Activated CD4-positive, CD25-positive, alpha-beta regulatory T cell treated with anti-CD3 and anti-CD28 coated beads, Interleukin-2, amount 50 U/mL, for 16 hours (primary cell): ENCODE data around the gene PLEKHA1.

Experiments
- DNase-seq: peaks from one replicate; pipeline ENCODE4 v3.0.0-alpha.2; 2020; ENCODE audit warnings: low read depth, low spot score

Gene PLEKHA1

DNA sequence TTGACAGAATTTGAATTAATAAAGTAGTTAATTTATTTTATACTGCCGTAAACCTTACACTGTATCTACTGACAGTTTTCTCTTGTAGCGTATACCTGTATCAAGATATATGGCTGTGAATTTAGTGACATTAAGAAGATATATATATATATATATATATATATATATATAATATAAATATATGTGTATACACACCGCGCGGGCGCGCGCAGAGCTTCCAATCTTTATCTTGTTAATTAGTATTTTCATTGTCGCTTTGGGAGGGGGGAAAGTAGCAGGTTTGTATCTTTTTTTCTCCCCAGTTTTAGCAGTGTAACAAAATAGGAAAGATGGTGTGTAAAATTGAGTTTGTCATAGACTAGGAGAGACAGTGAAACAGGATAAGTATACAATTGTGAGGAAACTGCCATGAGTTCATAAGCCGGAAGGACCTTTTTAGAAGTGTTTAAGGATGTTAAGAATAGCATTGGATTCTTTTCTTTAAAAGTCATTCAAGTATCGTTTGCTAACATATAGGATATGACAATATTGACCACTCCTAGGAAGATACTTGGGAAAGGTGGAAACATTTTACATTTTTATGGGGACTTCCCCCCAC lies 2.0 kb downstream of the PLEKHA1 start:
- DNase-seq: no peak

- no peak for DNase-seq
These were observed 4.5 kb downstream of the PLEKHA1 start for GRCh38 chr10:122379041-122379440.

- DNase-seq: no peak
These were observed 5.0 kb downstream of the PLEKHA1 start for GRCh38 chr10:122379537-122379936.

- no peak for DNase-seq
These were observed 6.2 kb downstream of the PLEKHA1 start for GRCh38 chr10:122380703-122381102.

- no peak for DNase-seq
These were observed 7.2 kb downstream of the PLEKHA1 start for GRCh38 chr10:122381680-122382079.

DNA sequence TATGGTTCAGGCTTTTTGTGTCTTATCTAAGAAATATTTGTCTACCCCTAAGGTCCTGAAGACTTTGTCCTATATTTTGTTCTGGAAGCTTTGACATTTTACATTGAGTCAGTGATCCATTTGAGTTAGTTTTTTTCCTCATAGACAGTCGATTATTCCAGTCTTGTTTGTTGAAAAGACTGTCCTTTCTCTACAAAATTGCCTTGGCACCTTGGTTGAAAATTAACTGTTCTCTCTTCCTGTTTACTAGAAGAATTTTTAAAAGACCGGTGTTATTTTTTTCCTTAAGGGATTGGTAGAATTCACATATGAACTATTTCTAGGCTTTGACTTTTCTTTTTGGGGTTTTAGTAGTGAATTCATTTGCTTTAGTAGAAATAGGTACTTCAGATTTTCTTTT lies 12.0 kb downstream of the PLEKHA1 start:
- no peak for DNase-seq

GRCh38 chr10:122387572-122387971 lies 13.1 kb downstream of the PLEKHA1 start:
- no peak for DNase-seq

- no peak for DNase-seq
These were observed 13.9 kb downstream of the PLEKHA1 start for GRCh38 chr10:122388287-122388997.

DNA sequence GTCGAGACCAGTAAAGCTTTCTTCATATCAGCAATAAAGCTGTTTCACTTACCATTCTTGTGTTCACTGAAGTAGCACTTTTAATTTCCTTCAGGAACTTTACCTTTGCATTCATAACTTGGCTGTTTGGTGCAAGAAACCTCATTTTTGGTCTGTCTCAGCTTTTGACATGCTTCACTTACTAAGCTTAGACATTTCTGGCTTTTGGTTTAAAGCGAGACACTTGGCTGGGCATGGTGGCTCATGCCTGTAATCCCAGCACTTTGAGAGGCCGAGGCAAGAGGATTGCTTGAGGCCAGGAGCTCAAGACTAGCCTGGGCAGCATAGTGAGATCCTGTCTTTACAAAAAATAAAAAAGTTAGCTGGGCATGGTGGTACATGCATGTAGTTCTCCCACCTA lies 15.8 kb downstream of the PLEKHA1 start:
- DNase-seq: no peak

DNA sequence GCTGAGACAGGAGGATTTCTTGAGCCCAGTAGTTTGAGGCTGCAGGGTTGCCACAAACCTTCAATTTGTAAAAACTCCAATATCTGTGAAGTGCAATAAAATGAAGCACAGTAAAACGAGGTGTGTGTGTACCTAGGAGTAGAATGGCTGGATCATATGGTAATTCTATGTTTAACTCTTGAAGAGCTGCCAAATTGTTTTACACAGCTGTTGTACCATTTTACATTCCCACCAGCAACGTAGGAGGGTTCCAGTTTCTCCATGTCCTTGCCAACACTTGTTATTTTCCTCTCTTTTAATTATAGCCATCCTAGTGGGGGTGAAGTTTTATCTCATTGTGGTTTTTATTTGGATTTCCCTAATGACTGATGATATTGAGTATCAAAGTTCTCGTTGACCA lies 16.2 kb downstream of the PLEKHA1 start:
- DNase-seq: no peak

- no peak for DNase-seq
These were observed 17.4 kb downstream of the PLEKHA1 start for GRCh38 chr10:122391875-122392274.

DNA sequence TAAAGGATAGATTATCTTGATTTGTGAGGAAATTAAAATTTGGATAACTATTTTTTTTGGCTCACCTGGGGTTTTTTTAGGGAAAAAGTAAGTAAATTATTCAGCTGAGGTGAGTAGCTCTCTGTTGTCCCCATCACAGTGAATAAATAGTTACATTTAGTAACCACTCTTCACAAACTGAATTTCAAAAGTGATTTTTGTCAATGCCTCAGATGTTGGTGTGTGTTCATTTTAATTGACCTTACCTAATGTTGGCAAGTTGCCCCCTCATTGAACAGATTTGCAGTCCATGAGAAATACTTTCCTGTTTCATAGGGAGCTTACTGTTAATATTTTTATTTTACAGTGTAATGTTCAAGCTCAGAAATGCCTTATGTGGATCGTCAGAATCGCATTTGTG lies 18.3 kb downstream of the PLEKHA1 start:
- DNase-seq: no peak

DNA sequence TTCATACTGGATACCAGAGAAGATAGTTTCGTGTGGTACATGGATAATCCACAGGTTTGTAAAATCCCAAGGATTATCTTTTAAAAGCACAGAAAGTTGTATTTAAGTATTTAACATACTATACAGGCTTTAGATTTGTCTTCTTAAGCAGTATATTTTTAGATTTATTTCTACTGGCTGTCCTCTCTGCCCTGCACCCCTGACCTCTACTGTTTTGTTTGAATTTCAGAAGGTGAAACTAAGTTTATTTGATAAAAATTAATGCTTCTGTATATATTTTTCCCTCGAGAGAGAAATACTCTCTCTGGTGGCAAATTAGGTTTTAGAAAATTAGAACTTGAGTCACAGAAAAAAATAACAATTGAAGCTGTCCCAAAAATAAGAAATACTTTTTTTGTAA lies 18.8 kb downstream of the PLEKHA1 start:
- DNase-seq: no peak

DNA sequence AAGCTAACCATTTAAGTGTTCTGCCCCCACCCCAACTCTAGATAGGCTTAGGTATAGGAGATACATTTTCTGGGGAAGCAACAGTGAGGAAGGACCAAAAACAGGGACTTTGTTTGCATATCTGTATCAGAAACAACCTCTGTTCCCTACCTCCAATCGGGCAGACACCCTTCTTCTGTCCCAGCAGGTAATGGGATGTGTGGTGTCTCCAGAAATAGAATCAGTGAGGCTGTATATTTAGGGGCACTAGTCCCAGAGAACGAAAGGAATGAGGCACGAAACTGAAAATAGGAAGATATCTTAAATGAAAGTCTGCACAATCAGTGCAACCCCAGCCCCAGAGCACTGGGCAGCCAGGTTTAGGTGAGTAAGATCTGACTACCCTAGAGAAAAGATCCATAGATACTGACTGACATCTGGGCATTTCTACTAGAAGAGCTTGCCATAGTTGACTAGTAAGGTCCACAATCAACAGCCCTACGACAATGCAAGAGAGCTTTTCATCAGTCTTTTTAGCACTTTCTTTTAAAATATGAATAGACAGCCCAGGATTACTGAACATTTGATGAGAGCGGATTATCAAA lies 28.1 kb downstream of the PLEKHA1 start:
- DNase-seq: no peak

- no peak for DNase-seq
These were observed 30.1 kb downstream of the PLEKHA1 start for GRCh38 chr10:122404576-122404975.

DNA sequence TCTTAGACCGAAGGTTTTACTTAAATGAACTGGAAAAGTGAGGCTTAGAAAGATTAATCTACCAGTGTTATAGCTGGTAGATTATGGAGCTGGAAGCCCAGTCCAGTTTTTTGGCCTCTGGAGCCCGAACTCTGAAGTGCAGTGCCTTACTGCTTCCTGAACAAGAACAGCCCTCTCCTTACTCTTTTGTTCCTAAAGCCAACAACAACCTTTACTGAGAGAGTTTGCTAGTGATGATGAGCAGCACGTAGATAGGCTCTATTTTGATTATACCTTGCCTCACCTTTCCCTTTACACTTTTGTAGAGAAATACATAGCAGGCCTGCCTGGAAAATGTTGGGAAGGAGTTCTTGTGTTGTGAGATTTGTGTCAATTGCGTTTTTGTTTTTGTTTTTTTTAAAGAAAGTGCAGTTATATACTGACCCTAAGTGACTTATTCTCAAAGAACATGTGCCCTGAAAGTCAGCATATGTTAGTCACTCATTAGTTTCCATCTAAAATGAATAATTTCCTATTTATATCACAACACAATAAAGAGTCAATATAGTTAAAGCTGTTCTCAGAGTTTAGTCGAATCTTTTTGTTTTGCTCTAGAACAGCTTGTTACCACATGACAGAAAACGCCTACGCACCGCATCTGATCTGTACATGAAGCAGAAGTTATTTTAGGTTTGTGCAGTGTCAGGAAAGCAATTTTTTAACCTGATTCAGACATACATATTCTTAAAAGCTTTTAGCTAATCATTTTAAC lies 33.0 kb downstream of the PLEKHA1 start:
- peak; percentile 19 for DNase-seq

DNA sequence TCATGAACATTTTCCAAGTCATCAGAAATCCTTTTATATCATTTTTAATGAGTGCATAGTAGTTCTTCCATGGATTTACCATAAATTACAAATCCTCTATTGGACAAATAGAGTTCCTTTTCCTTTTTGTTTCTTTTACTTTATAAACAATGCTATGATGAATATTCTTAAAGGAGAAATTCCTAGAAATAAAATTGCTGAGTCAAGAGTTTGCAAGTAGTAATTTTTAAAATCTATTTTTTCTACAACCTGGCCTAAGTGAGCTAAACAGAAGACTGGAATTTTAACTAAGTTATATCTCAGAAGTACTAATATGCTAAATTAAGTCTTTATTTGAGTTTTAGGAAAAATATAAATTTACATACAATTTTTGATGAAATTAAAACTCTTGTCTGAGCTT lies 38.8 kb downstream of the PLEKHA1 start:
- DNase-seq: no peak

DNA sequence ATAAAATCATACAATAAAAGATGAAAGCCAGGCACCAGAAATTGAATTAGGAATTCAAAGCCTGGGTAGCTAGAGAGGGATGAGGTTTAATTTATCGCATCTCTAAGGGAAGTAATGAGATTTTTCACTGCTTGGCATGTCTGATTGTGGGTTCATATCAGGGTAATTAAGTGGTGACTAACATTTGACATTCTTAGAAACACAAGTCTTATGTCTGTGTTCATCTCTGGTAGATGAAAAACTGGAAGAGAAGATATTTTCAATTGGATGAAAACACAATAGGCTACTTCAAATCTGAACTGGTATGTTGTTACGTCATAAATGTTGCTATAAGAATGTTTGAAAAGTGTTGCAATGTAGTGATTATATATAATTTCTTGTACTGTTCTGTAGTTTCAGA lies 43.2 kb downstream of the PLEKHA1 start:
- DNase-seq: no peak

DNA sequence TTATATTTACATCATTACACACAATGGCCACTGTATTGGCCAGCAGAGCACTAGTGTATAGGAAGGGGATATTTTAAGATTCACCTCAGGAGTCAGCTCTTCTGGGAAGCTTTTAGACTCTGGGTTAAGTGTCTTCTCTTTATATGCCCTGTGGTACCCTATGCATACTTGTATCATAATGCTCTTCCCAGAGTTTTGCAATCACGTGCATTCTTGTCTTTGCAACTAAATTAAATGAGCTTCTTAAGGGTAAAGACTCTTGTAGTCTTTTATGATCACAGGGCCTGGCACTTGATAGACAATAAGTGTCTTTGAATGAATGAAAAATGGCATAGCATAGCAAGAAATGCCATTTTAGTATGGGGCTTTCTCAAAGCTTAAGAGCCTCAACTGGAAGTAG lies 44.5 kb downstream of the PLEKHA1 start:
- no peak for DNase-seq

- no peak for DNase-seq
These were observed 45.5 kb downstream of the PLEKHA1 start for GRCh38 chr10:122419876-122420623.

GRCh38 chr10:122420624-122421007 lies 46.1 kb downstream of the PLEKHA1 start:
- no peak for DNase-seq
